Prostate gland (tissue), 2 donors: Measurements from ENCODE around the gene UHRF2. TPM values are rescaled to one million over a fixed set of nuclear protein-coding genes. Genes with fewer than 3 reads are reported as not detected.

Experiments used
- DNase-seq: peaks from one replicate; pipeline ENCODE4 v3.0.0-alpha.2; 2019; ENCODE audit warnings: low spot score
- H3K27ac ChIP-seq, 2 donors: fragments of 200-600 bp; sonication (generic); 2 replicates each; pipeline ENCODE4 v1.5.1; 2017 to 2019
- H3K27me3 ChIP-seq: fragments of 200-600 bp; sonication (generic); replicated peaks from 2 replicates; pipeline ENCODE4 v1.5.1; 2019; ENCODE audit not compliant: insufficient read depth
- H3K36me3 ChIP-seq, 2 donors: fragments of 200-600 bp; sonication (generic); 1 replicate in 1 of 2; 2 replicates in 1 of 2; pipeline versions ENCODE4 v1.5.1 to v1.8.1; 2017 to 2019
- H3K4me1 ChIP-seq: fragments of 200-600 bp; sonication (generic); replicated peaks from 2 replicates; pipeline ENCODE4 v1.5.1; 2019
- H3K4me3 ChIP-seq, 2 donors: fragments of 200-600 bp; sonication (generic); 2 replicates each; pipeline ENCODE4 v1.5.1; 2017 to 2019
- H3K9me3 ChIP-seq: fragments of 200-600 bp; sonication (generic); 2 replicates; pipeline ENCODE4 v1.5.1; 2017
- POLR2A ChIP-seq: fragments of 450-650 bp; IDR thresholded peaks from one replicate; pipeline ENCODE4 v1.6.1; 2016; ENCODE audit warnings: antibody characterized with exemption, mild to moderate bottlenecking
- POLR2AphosphoS5 ChIP-seq: sonication (generic); formaldehyde crosslinking; IDR thresholded peaks from one replicate; pipeline ENCODE4 v1.6.1; 2017; ENCODE audit warnings: antibody characterized with exemption
- WGBS: methylation state at CpG from one replicate; pipeline ENCODE4 v1.1.5; 2018; 5-methylcytosine and 5-hydroxymethylcytosine counted together
- intact Hi-C: fragments of 100-400 bp; cut with DNase I; formaldehyde crosslinking; loops from one replicate; pipeline ENCODE4 v1.14.2; 2022
- total RNA-seq, 2 donors: library from RNA; depleted of rRNA; stranded (reverse); fragments of >200 nt; gene quantifications; one replicate each; pipeline ENCODE4 v1.1.0, GENCODE V29; 2016
- TF ChIP-seq, protein P1 (sequence below), 4 experiments: fragments of 200-600 bp in 2 of 4; fragments of 450-650 bp in 2 of 4; sonication (generic) in 2 of 4; IDR thresholded peaks; 1 replicate in 3 of 4; 2 replicates in 1 of 4; pipeline ENCODE4 v1.5.1; 2016 to 2019; ENCODE audit warnings: antibody characterized with exemption in 4 of 4, mild to moderate bottlenecking in 2 of 4, moderate library complexity in 2 of 4

The UHRF2 gene
- total RNA-seq, 2 donors from 2014 or later: 41.9 to 52.1 TPM

- Histone ChIP-seq H3K4me3 (no peak overlapping the region), H3K36me3 (no peaks in the 10 kb centered on the region), H3K27ac (no peak overlapping the region), H3K27me3 (no peaks in the 10 kb centered on the region), H3K9me3 (no peaks in the 10 kb centered on the region), H3K4me1 (no peaks in the 10 kb centered on the region)
- TF ChIP-seq POLR2AphosphoS5 (no peak), POLR2A (no peak)
- TF ChIP-seq, protein P1, sequence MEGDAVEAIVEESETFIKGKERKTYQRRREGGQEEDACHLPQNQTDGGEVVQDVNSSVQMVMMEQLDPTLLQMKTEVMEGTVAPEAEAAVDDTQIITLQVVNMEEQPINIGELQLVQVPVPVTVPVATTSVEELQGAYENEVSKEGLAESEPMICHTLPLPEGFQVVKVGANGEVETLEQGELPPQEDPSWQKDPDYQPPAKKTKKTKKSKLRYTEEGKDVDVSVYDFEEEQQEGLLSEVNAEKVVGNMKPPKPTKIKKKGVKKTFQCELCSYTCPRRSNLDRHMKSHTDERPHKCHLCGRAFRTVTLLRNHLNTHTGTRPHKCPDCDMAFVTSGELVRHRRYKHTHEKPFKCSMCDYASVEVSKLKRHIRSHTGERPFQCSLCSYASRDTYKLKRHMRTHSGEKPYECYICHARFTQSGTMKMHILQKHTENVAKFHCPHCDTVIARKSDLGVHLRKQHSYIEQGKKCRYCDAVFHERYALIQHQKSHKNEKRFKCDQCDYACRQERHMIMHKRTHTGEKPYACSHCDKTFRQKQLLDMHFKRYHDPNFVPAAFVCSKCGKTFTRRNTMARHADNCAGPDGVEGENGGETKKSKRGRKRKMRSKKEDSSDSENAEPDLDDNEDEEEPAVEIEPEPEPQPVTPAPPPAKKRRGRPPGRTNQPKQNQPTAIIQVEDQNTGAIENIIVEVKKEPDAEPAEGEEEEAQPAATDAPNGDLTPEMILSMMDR (IDR thresholded peaks at IDR 0.05): no peak
- no peak for DNase-seq
- 97% methylated on average over 1 of the region's 1 CpG for WGBS
- intact Hi-C loops: no loop called here
Observed at GRCh38 chr9:6495466-6495865, 82.5 kb downstream of the UHRF2 start.

GRCh38 chr9:6498982-6499381 is 86.0 kb downstream of the UHRF2 start:
- Histone ChIP-seq H3K36me3 (no peaks in the 10 kb centered on the region), H3K27ac (no peak overlapping the region), H3K4me1 (no peaks in the 10 kb centered on the region), H3K9me3 (no peaks in the 10 kb centered on the region), H3K4me3 (no peak overlapping the region), H3K27me3 (no peaks in the 10 kb centered on the region)
- TF ChIP-seq, protein P1 (IDR thresholded peaks at IDR 0.05): no peak
- TF ChIP-seq POLR2AphosphoS5 (no peak), POLR2A (no peak)
- WGBS: 71% methylated on average over 1 of the region's 1 CpG
- DNase-seq: no peak
- intact Hi-C loops: no loop called here

GRCh38 chr9:6501526-6502210 is 88.7 kb downstream of the UHRF2 start:
- no peaks in the 10 kb centered on the region for H3K27me3 ChIP-seq
- no peaks in the 10 kb centered on the region for H3K9me3 ChIP-seq
- H3K4me3 ChIP-seq: no peak overlapping the region
- intact Hi-C loops: no loop called here
- DNase-seq: no peak
- no peak overlapping the region for H3K27ac ChIP-seq
- TF ChIP-seq POLR2A: no peak
- no peak for TF ChIP-seq POLR2AphosphoS5
- TF ChIP-seq, protein P1 (IDR thresholded peaks at IDR 0.05): no peak
- H3K36me3 ChIP-seq: no peaks in the 10 kb centered on the region
- H3K4me1 ChIP-seq: no peaks in the 10 kb centered on the region
- WGBS: 90% methylated on average over 2 of the region's 2 CpGs

DNA sequence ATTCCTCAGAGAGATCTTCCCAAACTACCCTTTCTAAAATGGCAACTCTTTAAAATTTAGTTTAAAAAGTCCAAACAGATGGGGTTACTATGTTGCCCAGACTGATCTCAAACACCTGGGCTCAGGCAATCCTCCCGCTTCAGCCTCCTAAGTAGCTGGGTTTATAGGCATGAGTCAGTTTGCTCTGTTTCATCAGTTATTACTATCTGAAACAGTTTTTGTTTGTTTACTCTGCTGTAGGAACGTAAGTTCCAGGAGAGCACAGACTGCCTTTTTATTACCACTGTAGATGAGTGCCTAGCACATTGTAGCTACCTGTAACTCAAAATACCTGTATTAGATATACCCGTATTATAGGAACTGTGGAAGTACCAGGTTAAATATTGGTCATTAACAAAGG is 89.4 kb downstream of the UHRF2 start:
- Histone ChIP-seq H3K27me3 (no peaks in the 10 kb centered on the region), H3K4me1 (no peaks in the 10 kb centered on the region), H3K27ac (no peak overlapping the region), H3K36me3 (no peaks in the 10 kb centered on the region), H3K9me3 (no peaks in the 10 kb centered on the region), H3K4me3 (no peak overlapping the region)
- DNase-seq: no peak
- WGBS: 55% methylated on average over 3 of the region's 3 CpGs
- TF ChIP-seq POLR2A (no peak), POLR2AphosphoS5 (no peak)
- TF ChIP-seq, protein P1 (IDR thresholded peaks at IDR 0.05): no peak
- intact Hi-C loops: no loop called here

- Histone ChIP-seq H3K27ac (no peak overlapping the region), H3K36me3 (no peaks in the 10 kb centered on the region), H3K4me3 (no peak overlapping the region), H3K9me3 (no peaks in the 10 kb centered on the region), H3K27me3 (no peaks in the 10 kb centered on the region), H3K4me1 (no peaks in the 10 kb centered on the region)
- intact Hi-C loops: no loop called here
- no peak for TF ChIP-seq POLR2A
- no peak for TF ChIP-seq POLR2AphosphoS5
- TF ChIP-seq, protein P1 (IDR thresholded peaks at IDR 0.05): no peak
- 49% methylated on average over 2 of the region's 2 CpGs for WGBS
- DNase-seq: no peak
Observed at GRCh38 chr9:6506571-6506970, 93.6 kb downstream of the UHRF2 start.
